HG02642 (cell line): ENCODE data around the gene ASIC3.

Experiments
- ATAC-seq: cut with Tn5 transposase; IDR thresholded peaks from one replicate; pipeline ENCODE4 v1.9.1; 2021; ENCODE audit warnings: mild to moderate bottlenecking; ENCODE audit not compliant: unreplicated experiment, poor library complexity

ASIC3 gene

DNA sequence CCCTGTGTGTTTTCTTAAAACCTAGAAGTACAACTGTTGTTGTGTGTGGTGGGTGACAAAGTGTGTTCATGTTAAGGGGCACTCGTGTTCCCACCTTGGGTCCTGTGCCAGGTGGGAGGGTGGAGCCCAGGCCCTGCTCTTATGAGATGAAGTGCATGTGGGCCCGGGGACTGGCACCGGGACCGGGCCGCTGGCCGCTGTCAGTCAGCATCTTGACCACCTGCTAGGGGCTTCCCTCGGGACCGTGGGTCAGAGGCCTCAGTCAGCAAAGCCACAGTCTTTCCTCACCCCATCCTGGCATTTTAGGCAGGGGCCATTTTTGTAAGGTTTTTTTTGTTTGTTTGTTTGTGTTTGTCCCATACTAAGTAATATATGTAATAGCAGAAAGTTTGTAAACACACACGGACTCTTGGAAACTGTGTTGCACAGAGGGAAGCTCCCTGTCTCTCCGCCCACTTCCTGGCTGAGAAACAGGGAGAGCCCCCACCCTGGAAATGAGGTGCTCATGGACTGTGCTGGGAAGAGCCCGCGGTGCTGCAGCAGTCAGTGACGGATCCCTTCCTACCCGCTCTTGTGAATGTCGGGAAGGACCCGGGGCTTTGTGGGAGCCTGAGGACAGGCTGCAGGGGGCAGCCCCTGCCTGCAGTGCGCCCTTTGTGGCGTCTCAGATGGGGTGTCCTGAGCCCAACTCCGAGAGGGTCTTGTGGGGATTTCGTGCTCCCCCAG, 51.3 kb downstream of the ASIC3 start:
- no peak for ATAC-seq

GRCh38 chr7:151100921-151101320, 52.6 kb downstream of the ASIC3 start:
- ATAC-seq, result no peak

- ATAC-seq, result no peak
Observed at GRCh38 chr7:151101621-151102396, 53.5 kb downstream of the ASIC3 start.
